Ovary (tissue), 9 donors: ENCODE results near the gene LMX1B. TPM values are rescaled to one million over a fixed set of nuclear protein-coding genes. Genes with fewer than 3 reads are reported as not detected.

Experiments used
- DNase-seq, 5 donors: peaks; one replicate each; pipeline ENCODE4 v3.0.0-alpha.2; 2019 to 2020
- H3K27ac ChIP-seq, 2 donors: fragments of 200-600 bp; one replicate each; pipeline versions ENCODE4 v1.5.1 to v1.8.0; 2019 to 2022
- H3K27me3 ChIP-seq: fragments of 200-600 bp; one replicate; pipeline ENCODE4 v1.8.0; 2022
- H3K36me3 ChIP-seq: fragments of 200-600 bp; sonication (generic); one replicate; pipeline ENCODE4 v1.5.1; 2019
- H3K4me1 ChIP-seq: one replicate; pipeline ENCODE4 v1.8.1; 2013; ENCODE audit warnings: mild to moderate bottlenecking, moderate library complexity; ENCODE audit not compliant: insufficient read depth
- H3K4me3 ChIP-seq: fragments of 200-600 bp; sonication (generic); one replicate; pipeline ENCODE4 v1.5.1; 2017
- H3K9me3 ChIP-seq, 2 donors: fragments of 200-600 bp in 1 of 2; sonication (generic) in 1 of 2; one replicate each; pipeline versions ENCODE4 v1.5.1 to v1.8.1; 2013 to 2019; ENCODE audit warnings: mild to moderate bottlenecking in 1 of 2, moderate library complexity in 1 of 2
- EP300 ChIP-seq: sonication (generic); formaldehyde crosslinking; IDR thresholded peaks from one replicate; pipeline ENCODE4 v1.6.1; 2017; ENCODE audit warnings: antibody characterized with exemption
- POLR2A ChIP-seq: fragments of 450-650 bp; IDR thresholded peaks from one replicate; pipeline ENCODE4 v1.6.1; 2017; ENCODE audit warnings: antibody characterized with exemption, mild to moderate bottlenecking, moderate library complexity
- WGBS, 3 donors: extraction: QIAGEN DNeasy Blood & Tissue Kit in 1 of 3; methylation state at CpG; one replicate each; pipeline versions ENCODE4 v1.1.5 to v1.1.7; 2013 to 2017; 5-methylcytosine and 5-hydroxymethylcytosine counted together
- intact Hi-C, 4 donors: fragments of 100-400 bp; cut with DNase I; formaldehyde crosslinking; loops; one replicate each; pipeline versions ENCODE4 v1.11.0 to v1.15.1; 2022 to 2023
- polyA plus RNA-seq, 2 donors: library from polyadenylated mRNA; stranded (reverse); fragments of 200-250 nt in 1 of 2; fragments of 350-450 nt in 1 of 2; fragmentation: Illumina TruSeq in 1 of 2; extraction: RNeasy Lipid Tissue Mini Kit (QIAGEN cat#74804) in 1 of 2; gene quantifications; one replicate each; pipeline ENCODE4 v1.2.3, GENCODE V29; 2013 to 2014
- total RNA-seq, 7 donors: library from RNA; depleted of rRNA in 2 of 7; stranded (reverse); fragments of >200 nt in 2 of 7; fragmentation: NEBNext Ultra II Directional in 3 of 7; extraction: Animal tissue kit (Norgen Biotek cat#: 25700) in 3 of 7; gene quantifications; one replicate each; pipeline versions ENCODE4 v1.1.0 to v1.2.4, GENCODE V29; 2016 to 2023
- TF ChIP-seq, protein P1 (sequence below), 3 donors: fragments of 450-650 bp in 2 of 3; fragments of 200-600 bp in 1 of 3; IDR thresholded peaks; one replicate each; pipeline versions ENCODE4 v1.5.1 to v1.8.0; 2016 to 2022; ENCODE audit warnings: antibody characterized with exemption in 3 of 3, mild to moderate bottlenecking in 1 of 3
- donor health status: DM: no; HTN: no; CAD: no; lungs with moderate emphysema.
- donor health status: DM: no; HTN: no; CAD: no.
- donor health status: Bipolar disorder and iron deficiency.
- donor health status: DM: yes; HTN: yes; CAD: no.
- donor health status: DM: no; HTN: no; CAD: no.
- donor health status: DM: yes; HTN: yes; CAD: no.

The LMX1B gene
- total and polyA plus RNA-seq, 9 donors = 0.08 to 0.20 TPM; not detected in 7

- DNase-seq = no peak
- Histone ChIP-seq H3K27ac (no peak overlapping the region), H3K36me3 (no peaks in the 10 kb centered on the region), H3K4me1 (peaks cover 5% of the 10 kb centered on the region), H3K4me3 (no peak overlapping the region), H3K27me3 (peaks cover under 1% of the 10 kb centered on the region), H3K9me3 (no peaks in the 10 kb centered on the region)
- intact Hi-C loops = no loop called here
- TF ChIP-seq, protein P1, sequence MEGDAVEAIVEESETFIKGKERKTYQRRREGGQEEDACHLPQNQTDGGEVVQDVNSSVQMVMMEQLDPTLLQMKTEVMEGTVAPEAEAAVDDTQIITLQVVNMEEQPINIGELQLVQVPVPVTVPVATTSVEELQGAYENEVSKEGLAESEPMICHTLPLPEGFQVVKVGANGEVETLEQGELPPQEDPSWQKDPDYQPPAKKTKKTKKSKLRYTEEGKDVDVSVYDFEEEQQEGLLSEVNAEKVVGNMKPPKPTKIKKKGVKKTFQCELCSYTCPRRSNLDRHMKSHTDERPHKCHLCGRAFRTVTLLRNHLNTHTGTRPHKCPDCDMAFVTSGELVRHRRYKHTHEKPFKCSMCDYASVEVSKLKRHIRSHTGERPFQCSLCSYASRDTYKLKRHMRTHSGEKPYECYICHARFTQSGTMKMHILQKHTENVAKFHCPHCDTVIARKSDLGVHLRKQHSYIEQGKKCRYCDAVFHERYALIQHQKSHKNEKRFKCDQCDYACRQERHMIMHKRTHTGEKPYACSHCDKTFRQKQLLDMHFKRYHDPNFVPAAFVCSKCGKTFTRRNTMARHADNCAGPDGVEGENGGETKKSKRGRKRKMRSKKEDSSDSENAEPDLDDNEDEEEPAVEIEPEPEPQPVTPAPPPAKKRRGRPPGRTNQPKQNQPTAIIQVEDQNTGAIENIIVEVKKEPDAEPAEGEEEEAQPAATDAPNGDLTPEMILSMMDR (IDR thresholded peaks at IDR 0.05) = no peak
- TF ChIP-seq EP300 (no peak), POLR2A (no peak)
- 44 to 62% (median 56%) methylated on average over 24 of the region's 24 CpGs for WGBS, 3 donors
These were observed 68.5 kb downstream of the LMX1B start for GRCh38 chr9:126682113-126682810.

- H3K27ac ChIP-seq = no peak overlapping the region
- TF ChIP-seq EP300 (no peak), POLR2A (no peak)
- TF ChIP-seq, protein P1 (IDR thresholded peaks at IDR 0.05) = no peak
- H3K4me1 ChIP-seq = peaks cover 5% of the 10 kb centered on the region
- no peaks in the 10 kb centered on the region for H3K27me3 ChIP-seq
- 1 to 3% (median 2%) methylated on average over 43 to 69 of the region's 69 CpGs for WGBS, 3 donors
- peak; percentile 32 to 75 (median 60) for DNase-seq
- no peaks in the 10 kb centered on the region for H3K36me3 ChIP-seq
- no peak overlapping the region for H3K4me3 ChIP-seq
- no peaks in the 10 kb centered on the region for H3K9me3 ChIP-seq
- intact Hi-C loops = no loop called here
These were observed 69.4 kb downstream of the LMX1B start for GRCh38 chr9:126682928-126683697.

DNA sequence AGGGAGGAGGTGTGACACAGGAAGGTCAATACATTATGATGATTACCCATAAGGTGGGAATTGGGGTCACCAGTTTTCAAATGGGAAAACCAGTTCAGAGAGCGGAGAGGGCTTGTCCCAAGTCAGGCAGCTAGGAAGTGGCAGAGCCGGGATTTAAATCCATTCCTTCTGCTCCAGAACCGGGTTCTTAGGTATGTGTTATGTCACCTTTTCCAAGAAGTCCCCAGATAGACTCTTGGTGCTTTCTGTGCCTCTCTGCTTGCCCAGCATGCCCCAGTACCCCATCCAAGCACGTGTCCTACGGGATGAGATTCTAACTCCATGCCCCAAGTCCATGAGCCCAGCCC, 69.9 kb downstream of the LMX1B start:
- H3K36me3 ChIP-seq = no peaks in the 10 kb centered on the region
- H3K27me3 ChIP-seq = no peaks in the 10 kb centered on the region
- no peak overlapping the region for H3K4me3 ChIP-seq
- H3K27ac ChIP-seq = no peak overlapping the region
- peaks cover 5% of the 10 kb centered on the region for H3K4me1 ChIP-seq
- TF ChIP-seq, protein P1 (IDR thresholded peaks at IDR 0.05) = no peak
- TF ChIP-seq EP300 (no peak), POLR2A (no peak)
- no peaks in the 10 kb centered on the region for H3K9me3 ChIP-seq
- 68 to 79% (median 72%) methylated on average over 5 of the region's 5 CpGs for WGBS, 3 donors
- no peak for DNase-seq
- intact Hi-C loops = no loop called here

DNA sequence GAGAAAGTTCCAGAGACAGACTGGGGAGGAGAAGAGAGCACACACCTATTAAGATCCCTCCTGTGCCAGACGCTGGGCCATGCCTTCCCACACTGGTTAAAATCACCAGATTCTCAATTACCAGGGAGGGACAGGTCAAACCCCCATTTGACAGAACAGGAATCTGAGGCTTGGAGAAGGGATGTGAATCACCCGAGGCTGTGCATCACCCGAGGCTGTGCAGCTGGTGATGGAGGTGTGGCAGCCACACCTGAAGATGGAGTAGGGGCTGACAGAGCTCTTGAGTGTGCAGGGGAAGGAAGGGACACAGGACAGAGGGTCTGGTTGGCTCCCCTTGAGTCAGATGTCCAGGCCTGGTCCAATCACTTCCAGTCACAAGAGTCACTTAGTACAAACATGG, 70.6 kb downstream of the LMX1B start:
- no peaks in the 10 kb centered on the region for H3K27me3 ChIP-seq
- H3K4me3 ChIP-seq = no peak overlapping the region
- TF ChIP-seq EP300 (no peak), POLR2A (no peak)
- TF ChIP-seq, protein P1 (IDR thresholded peaks at IDR 0.05) = no peak
- H3K27ac ChIP-seq = no peak overlapping the region
- 77 to 88% (median 82%) methylated on average over 3 of the region's 3 CpGs for WGBS, 3 donors
- DNase-seq = no peak
- H3K4me1 ChIP-seq = peaks cover 5% of the 10 kb centered on the region
- no peaks in the 10 kb centered on the region for H3K9me3 ChIP-seq
- intact Hi-C loops = no loop called here
- no peaks in the 10 kb centered on the region for H3K36me3 ChIP-seq
